LNCaP clone FGC (cell line): ENCODE measurements around the gene NGEF.
A peak's percentile ranks its signal among the peaks of the same experiment; 100 is the strongest.
"Not testable (repeated sequence)": the region's sequence is repeated elsewhere in the genome, so short reads cannot be mapped to it uniquely, and the experiment has no call there.

Experiments
- DNase-seq: peaks from one replicate; pipeline ENCODE4 v3.0.0-alpha.2; 2011; ENCODE audit warnings: low read depth
- H3K4me3 ChIP-seq: 2 replicates; pipeline ENCODE4 v1.5.1; 2011; ENCODE audit warnings: mild to moderate bottlenecking, low read depth, low read length, control low read depth
- CTCF ChIP-seq: IDR thresholded peaks from 2 replicates; pipeline ENCODE4 v1.5.1; 2012; ENCODE audit warnings: mild to moderate bottlenecking; ENCODE audit not compliant: control insufficient read depth, insufficient read depth; ENCODE audit errors: extremely low read depth

Gene NGEF

DNA sequence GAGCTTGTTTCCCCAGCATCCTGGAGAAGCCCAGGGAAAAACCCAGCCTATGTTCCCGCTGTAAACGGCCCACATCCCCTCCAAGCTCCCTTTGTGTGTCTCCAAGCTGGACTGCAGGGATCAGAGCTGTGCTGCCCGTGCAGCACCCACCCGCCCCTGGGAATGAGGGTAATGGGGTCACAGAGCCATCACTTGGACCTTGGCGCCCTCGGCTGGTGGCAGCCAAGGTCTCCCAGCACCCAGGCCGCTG, 46.4 kb upstream of the NGEF start:
- TF ChIP-seq CTCF, result no peak
- no peak overlapping the region for H3K4me3 ChIP-seq
- no peak for DNase-seq

DNA sequence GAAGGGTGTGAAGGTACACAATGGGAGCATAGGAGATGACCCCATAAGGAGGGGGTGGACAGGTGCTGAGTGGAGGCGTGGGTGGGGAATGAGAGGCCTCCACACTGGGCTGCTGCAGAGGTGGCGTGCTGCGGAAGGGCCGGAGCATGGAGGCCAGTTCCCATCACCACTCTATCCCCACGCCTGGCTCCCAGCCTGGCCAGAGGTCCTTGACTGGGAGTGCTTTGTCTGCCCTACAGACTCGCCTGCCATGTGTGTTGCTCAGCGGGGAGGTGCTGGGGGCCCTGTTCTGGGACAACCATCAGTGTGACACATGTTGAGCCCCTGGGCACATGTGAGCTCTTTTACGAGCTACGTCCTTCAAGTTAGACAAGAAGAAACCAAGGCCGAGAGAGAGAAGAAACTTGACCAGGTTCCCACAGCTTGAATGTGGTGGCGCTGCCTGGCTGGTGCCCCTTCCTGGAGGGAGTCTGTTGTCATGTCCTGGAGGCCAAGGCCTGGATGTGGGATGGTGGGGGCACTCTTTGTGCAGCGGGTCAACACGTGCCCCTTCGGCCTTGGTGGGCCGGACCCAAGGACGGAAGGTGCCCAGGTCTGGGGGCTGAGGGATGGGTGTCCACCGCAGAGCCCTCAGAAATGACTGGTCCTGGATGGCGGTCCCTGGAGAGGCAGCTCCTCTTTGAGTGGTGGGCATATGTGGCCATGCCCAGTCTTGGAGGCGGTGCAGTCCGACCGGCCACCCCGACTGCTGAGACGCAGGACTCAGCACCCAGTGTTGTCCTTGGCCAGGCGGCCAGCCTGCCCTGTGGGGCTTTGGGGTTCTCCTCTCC, 45.9 kb upstream of the NGEF start:
- no peak overlapping the region for H3K4me3 ChIP-seq
- no peak for TF ChIP-seq CTCF
- no peak for DNase-seq

GRCh38 chr2:233056961-233057605, 44.0 kb upstream of the NGEF start:
- H3K4me3 ChIP-seq, result no peak overlapping the region
- DNase-seq, result no peak
- no peak for TF ChIP-seq CTCF

DNA sequence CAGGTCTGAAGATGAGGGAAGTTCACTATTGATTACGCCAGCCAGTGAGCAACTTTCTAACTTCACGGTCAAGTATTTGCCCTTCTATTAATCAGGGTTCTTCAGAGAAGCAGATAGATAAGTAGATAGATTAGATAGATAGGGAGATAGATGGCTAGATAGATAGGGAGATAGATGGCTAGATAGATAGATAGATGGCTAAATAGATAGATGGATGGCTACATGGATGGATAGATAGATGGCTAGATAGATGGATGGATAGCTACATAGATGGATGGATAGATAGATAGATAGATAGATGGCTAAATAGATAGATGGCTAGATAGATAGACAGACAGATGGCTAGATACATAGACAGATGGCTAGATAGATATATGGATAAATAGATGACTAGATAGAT, 42.3 kb upstream of the NGEF start:
- no peak for DNase-seq
- TF ChIP-seq CTCF, result no peak
- H3K4me3 ChIP-seq, result no peak overlapping the region

- no peak for DNase-seq
These were observed 41.1 kb upstream of the NGEF start for GRCh38 chr2:233053928-233054784.

DNA sequence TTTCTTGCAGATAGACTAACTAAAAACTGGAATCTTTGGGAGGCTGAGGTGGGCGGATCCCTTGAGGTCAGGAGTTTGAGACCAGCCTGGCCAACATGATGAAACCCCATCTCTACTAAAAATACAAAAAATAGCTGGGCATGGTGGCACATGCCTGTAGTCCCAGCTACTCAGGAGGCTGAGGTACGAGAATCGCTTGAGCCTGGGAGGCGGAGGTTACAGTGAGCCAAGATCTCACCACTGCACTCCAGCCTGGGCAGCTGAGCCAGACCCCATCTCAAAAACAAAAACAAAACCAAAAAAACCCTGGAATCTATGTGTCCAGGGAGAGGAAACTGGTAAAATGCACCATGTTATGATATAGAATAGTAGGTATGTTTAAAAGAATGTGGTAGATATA, 39.5 kb upstream of the NGEF start:
- H3K4me3 ChIP-seq, DNase-seq: not testable (repeated sequence)

More at GRCh38 chr2:233053928-233054784, 41.1 kb upstream of the NGEF start:
- H3K4me3 ChIP-seq, result no peak overlapping the region
- TF ChIP-seq CTCF, result peak; percentile 75
